Fibroblast of lung (primary cell): ENCODE data around the gene PPOX. TPM values are rescaled to one million over a fixed set of nuclear protein-coding genes. Genes with fewer than 3 reads are reported as not detected.

Experiments used
- DNase-seq, 2 donors: peaks; one replicate each; pipeline versions ENCODE4 v3.0.0 to v3.0.0-alpha.2; 2010; ENCODE audit warnings: low read depth in 2 of 2
- H2AFZ ChIP-seq: 2 replicates; pipeline ENCODE4 v1.5.1; 2012; ENCODE audit warnings: low read length, control low read depth, inconsistent platforms
- H3K27ac ChIP-seq: 2 replicates; pipeline ENCODE4 v1.5.1; 2011; ENCODE audit warnings: low read length, control low read depth; ENCODE audit not compliant: insufficient read depth
- H3K27me3 ChIP-seq: 2 replicates; pipeline ENCODE4 v1.5.1; 2011; ENCODE audit warnings: mild to moderate bottlenecking, low read length; ENCODE audit not compliant: control insufficient read depth, insufficient read depth
- H3K36me3 ChIP-seq: 2 replicates; pipeline ENCODE4 v1.5.1; 2011; ENCODE audit warnings: low read length; ENCODE audit not compliant: control insufficient read depth, insufficient read depth
- H3K4me1 ChIP-seq: 2 replicates; pipeline ENCODE4 v1.5.1; 2011; ENCODE audit warnings: low read length; ENCODE audit not compliant: control insufficient read depth, insufficient read depth; ENCODE audit errors: extremely low read depth
- H3K4me2 ChIP-seq: 2 replicates; pipeline ENCODE4 v1.5.1; 2011; ENCODE audit warnings: low read length, control low read depth; ENCODE audit not compliant: insufficient read depth; ENCODE audit errors: extremely low read depth
- H3K4me3 ChIP-seq, 4 experiments: fragments of 200-600 bp in 1 of 4; sonication (generic) in 1 of 4; replicated peaks in 1 of 4; 2 replicates each; pipeline ENCODE4 v1.5.1; 2011 to 2016; ENCODE audit warnings: low read length in 4 of 4, low read depth in 3 of 4, mild to moderate bottlenecking in 3 of 4, control low read depth in 2 of 4, inconsistent platforms in 1 of 4, mixed read lengths in 1 of 4; ENCODE audit not compliant: insufficient read depth in 1 of 4; ENCODE audit errors: control extremely low read depth in 1 of 4
- H3K79me2 ChIP-seq: 2 replicates; pipeline ENCODE4 v1.5.1; 2012; ENCODE audit warnings: mild to moderate bottlenecking, low read length, inconsistent platforms; ENCODE audit not compliant: control insufficient read depth, insufficient read depth
- H3K9ac ChIP-seq: 2 replicates; pipeline ENCODE4 v1.5.1; 2011; ENCODE audit warnings: mild to moderate bottlenecking, low read length, control low read depth; ENCODE audit not compliant: insufficient read depth
- H3K9me3 ChIP-seq: 2 replicates; pipeline ENCODE4 v1.5.1; 2012; ENCODE audit warnings: low read depth, low read length; ENCODE audit not compliant: control insufficient read depth, insufficient read depth
- H4K20me1 ChIP-seq: 2 replicates; pipeline ENCODE4 v1.5.1; 2011; ENCODE audit warnings: low read length; ENCODE audit not compliant: control insufficient read depth, insufficient read depth; ENCODE audit errors: extremely low read depth
- EZH2 ChIP-seq: IDR thresholded peaks from 2 replicates; pipeline ENCODE4 v1.5.1; 2012; ENCODE audit warnings: low read length, control low read depth, mild to moderate bottlenecking; ENCODE audit errors: missing control alignments
- polyA plus RNA-seq, 2 donors: library from polyadenylated mRNA; depleted of rRNA in 1 of 2; stranded (reverse) in 1 of 2; unstranded in 1 of 2; fragments of >200 nt; gene quantifications; 2 replicates each; pipeline ENCODE4 v1.2.1, GENCODE V29; 2011 to 2012; ENCODE audit warnings: missing spikeins in 1 of 2
- total RNA-seq: library from RNA; depleted of rRNA; stranded (reverse); fragments of >200 nt; gene quantifications from 2 replicates; pipeline ENCODE4 v1.2.1, GENCODE V29; 2014
- TF ChIP-seq, protein P1 (sequence below), 2 donors: IDR thresholded peaks in 1 of 2; conservative IDR thresholded peaks in 1 of 2; 1 replicate in 1 of 2; 2 replicates in 1 of 2; pipeline ENCODE4 v1.5.1; 2011 to 2012; ENCODE audit warnings: low read length in 2 of 2, control low read depth in 1 of 2, inconsistent platforms in 1 of 2, low read depth in 1 of 2, mild to moderate bottlenecking in 1 of 2

The PPOX gene
- total and polyA plus RNA-seq, 2 donors (not counting 1 experiment from before 2014, with no cell fraction given) = 5.6 to 12.2 TPM

DNA sequence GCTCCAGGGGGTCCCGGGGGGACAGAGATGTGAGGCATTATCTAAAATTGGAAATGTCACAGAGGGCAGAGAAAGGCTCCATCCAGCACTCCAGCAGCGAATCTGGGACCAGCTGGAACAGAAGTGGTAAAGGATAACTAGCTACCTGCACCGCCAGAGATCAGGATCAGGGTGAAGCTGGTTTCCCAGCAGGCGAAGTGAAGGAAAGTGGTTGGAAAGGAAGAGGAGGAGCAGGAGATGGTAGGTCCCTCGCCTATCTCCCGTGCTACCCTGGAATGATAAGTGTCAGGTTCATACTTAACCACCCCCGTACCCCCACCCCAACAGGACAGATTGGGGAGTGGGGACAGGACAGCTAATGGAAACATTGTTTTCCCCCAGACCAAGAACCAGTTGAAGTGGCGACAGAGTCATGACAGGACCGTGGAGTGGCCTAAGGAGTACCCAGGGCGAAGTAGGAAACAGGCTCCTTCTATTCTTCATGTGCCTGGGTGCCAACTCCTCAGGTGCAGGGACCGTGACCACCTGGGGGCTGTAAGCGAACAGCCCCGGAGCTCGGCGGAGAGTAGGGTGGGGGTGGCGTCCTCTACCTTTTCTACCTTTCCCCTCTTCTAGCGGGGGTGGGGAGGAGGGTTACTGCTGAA is 10.4 kb downstream of the PPOX start:
- H3K36me3 ChIP-seq = peaks cover 8% of the 10 kb centered on the region
- H2AFZ ChIP-seq = no peak overlapping the region
- peak overlapping the region; percentile 86 to 91 (median 90) for H3K4me3 ChIP-seq
- peak overlapping the region; percentile 86 for H3K27ac ChIP-seq
- peak overlapping the region; percentile 96 for H3K4me2 ChIP-seq
- TF ChIP-seq, protein P1, sequence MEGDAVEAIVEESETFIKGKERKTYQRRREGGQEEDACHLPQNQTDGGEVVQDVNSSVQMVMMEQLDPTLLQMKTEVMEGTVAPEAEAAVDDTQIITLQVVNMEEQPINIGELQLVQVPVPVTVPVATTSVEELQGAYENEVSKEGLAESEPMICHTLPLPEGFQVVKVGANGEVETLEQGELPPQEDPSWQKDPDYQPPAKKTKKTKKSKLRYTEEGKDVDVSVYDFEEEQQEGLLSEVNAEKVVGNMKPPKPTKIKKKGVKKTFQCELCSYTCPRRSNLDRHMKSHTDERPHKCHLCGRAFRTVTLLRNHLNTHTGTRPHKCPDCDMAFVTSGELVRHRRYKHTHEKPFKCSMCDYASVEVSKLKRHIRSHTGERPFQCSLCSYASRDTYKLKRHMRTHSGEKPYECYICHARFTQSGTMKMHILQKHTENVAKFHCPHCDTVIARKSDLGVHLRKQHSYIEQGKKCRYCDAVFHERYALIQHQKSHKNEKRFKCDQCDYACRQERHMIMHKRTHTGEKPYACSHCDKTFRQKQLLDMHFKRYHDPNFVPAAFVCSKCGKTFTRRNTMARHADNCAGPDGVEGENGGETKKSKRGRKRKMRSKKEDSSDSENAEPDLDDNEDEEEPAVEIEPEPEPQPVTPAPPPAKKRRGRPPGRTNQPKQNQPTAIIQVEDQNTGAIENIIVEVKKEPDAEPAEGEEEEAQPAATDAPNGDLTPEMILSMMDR (conservative IDR thresholded peaks at IDR 0.05 in 1 of 2, IDR thresholded peaks at IDR 0.05 in 1 of 2; ENCODE audit: low read depth in 1 of 2, low read length in 2 of 2) = no peak
- no peak for TF ChIP-seq EZH2
- H3K79me2 ChIP-seq = peaks cover 6% of the 10 kb centered on the region
- no peaks in the 10 kb centered on the region for H3K27me3 ChIP-seq
- no peak for DNase-seq
- peak overlapping the region; percentile 85 for H3K9ac ChIP-seq
- H3K9me3 ChIP-seq = no peaks in the 10 kb centered on the region
- H4K20me1 ChIP-seq = no peaks in the 10 kb centered on the region
- peaks cover 16% of the 10 kb centered on the region for H3K4me1 ChIP-seq

DNA sequence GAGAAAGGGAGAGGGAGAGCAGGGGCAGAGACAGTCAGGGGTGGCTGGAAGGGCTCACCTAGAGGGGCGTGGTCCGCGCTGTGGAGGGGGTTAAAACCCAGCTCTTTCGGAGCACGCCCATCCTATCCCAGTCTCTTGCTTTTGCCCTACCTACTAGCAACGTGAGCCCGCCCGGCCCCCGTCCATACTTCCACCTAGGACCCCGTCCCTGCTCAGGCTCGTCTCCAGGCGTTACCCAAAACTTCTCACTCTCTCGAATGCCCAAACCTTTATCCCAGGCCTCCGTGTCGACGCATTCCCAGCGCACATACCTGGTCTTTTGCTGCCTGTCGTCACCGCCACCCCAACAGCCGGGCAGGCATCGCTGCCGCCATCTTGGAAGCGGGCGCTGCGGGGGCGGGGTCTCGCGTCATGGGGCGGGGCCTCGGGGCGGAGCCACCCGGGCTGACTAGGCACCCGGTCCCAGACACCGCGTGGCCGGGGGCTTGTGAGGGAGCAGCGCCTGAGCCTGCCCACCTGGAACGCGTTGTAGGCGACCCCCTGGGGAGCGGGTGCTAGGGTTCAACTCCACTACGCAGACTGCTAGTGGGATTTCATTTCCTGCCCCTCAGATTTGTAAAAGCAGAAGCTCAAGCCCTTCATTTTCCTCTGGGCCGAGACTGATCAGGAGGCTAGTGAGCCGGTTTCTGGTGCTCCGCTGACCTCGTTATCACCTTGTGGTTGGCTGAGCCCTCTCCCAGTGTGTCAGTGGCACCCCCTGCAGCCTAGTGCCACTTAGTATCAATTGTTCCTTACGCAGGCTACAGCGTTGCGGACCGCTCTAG is 11.1 kb downstream of the PPOX start, which contains the start of gene B4GALT3:
TSS of gene B4GALT3 (minus strand) at position 396 of the 824 bp plus-strand sequence. CDS start 1,447 bp downstream, outside the sequence.
- Histone ChIP-seq H3K4me1 (peaks cover 11% of the 10 kb centered on the region), H3K4me2 (peak within 1 kb of the TSS; percentile 96), H2AFZ (peak within 1 kb of the TSS; percentile 97), H3K79me2 (peaks cover 6% of the 10 kb centered on the region), H3K9ac (peak within 1 kb of the TSS; percentile 85), H3K4me3 (peak within 1 kb of the TSS; percentile 86 to 91 (median 90)), H4K20me1 (no peaks in the 10 kb centered on the region), H3K27me3 (no peaks in the 10 kb centered on the region), H3K27ac (peak within 1 kb of the TSS; percentile 86), H3K9me3 (no peaks in the 10 kb centered on the region), H3K36me3 (peaks cover 4% of the 10 kb centered on the region)
- DNase-seq = peak; percentile 70
- TF ChIP-seq, protein P1 (conservative IDR thresholded peaks at IDR 0.05 in 1 of 2, IDR thresholded peaks at IDR 0.05 in 1 of 2; ENCODE audit: low read depth in 1 of 2, low read length in 2 of 2) = no peak
- TF ChIP-seq EZH2 = no peak

DNA sequence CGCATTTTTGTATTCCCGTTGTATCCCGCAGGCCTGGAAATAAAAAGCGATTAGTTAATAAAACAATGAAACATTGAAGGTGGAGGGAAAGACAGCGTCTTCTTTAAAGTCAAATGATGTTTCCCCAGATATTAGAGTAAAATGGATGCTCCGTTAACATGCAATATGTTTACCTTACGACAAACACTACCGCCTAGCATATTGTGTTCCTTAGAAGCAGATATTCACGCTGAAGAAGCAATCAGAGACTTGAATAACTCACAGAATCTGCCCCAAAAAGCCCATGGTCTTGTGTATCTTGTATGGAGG is 11.7 kb downstream of the PPOX start:
- Histone ChIP-seq H3K36me3 (peaks cover 4% of the 10 kb centered on the region), H3K4me3 (peak overlapping the region in 2 of 4 experiments; percentile 48 to 91), H3K27ac (peak overlapping the region; percentile 86), H3K79me2 (peaks cover 6% of the 10 kb centered on the region), H2AFZ (no peak overlapping the region), H3K4me1 (peaks cover 8% of the 10 kb centered on the region), H3K27me3 (no peaks in the 10 kb centered on the region), H3K9ac (no peak overlapping the region), H3K4me2 (peak overlapping the region; percentile 64), H4K20me1 (no peaks in the 10 kb centered on the region), H3K9me3 (no peaks in the 10 kb centered on the region)
- no peak for DNase-seq
- TF ChIP-seq EZH2 = no peak
- TF ChIP-seq, protein P1 (conservative IDR thresholded peaks at IDR 0.05 in 1 of 2, IDR thresholded peaks at IDR 0.05 in 1 of 2; ENCODE audit: low read depth in 1 of 2, low read length in 2 of 2) = no peak
